T1000 (cell line): ENCODE measurements around the gene RAP1GDS1.
"Not testable (repeated sequence)": the region's sequence is repeated elsewhere in the genome, so short reads cannot be mapped to it uniquely, and the experiment has no call there.

Source experiments
- DNase-seq: peaks from one replicate; lab custom pipeline; 2025; ENCODE audit warnings: mixed read lengths; lab: John Stamatoyannopoulos, UW

RAP1GDS1 gene

DNA sequence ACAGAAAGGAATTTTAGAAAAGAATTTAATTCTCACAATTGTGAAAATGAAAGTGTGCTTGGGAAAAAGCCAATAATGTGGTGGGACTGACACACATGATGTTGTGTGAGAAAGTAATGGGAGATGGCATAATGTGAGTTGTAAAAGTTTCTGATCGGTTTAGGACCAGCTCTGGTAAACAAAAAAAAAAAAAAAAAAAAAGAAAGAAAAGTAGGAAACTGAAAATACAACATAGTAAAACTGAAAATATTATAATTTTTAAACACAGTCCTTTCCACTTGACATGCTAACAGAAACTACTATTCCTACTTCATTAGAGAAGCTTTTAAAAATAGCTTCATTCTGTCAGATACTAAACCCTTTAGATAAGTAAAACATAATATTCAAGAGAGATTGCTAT is 28.2 kb downstream of the RAP1GDS1 start:
- DNase-seq: no peak

DNA sequence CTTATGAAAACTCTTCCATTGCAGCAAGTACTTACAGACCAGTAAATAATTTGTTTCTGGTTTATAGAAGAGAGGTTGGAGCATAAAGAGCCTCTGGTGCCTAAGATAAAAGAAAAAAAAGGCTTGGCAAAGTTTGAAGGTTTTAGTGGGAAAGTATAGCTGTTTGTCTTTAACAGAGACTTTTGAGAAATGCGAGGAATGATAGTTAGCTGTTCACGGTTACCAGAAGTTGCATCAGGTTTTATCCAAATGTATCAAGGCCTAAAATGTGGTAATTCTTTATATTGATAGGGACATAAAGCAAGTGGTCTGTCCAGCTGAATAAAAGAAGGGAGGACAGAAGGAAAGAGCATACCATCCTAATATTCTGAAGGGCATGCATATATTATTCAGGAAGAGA is 29.3 kb downstream of the RAP1GDS1 start:
- DNase-seq: no peak

DNA sequence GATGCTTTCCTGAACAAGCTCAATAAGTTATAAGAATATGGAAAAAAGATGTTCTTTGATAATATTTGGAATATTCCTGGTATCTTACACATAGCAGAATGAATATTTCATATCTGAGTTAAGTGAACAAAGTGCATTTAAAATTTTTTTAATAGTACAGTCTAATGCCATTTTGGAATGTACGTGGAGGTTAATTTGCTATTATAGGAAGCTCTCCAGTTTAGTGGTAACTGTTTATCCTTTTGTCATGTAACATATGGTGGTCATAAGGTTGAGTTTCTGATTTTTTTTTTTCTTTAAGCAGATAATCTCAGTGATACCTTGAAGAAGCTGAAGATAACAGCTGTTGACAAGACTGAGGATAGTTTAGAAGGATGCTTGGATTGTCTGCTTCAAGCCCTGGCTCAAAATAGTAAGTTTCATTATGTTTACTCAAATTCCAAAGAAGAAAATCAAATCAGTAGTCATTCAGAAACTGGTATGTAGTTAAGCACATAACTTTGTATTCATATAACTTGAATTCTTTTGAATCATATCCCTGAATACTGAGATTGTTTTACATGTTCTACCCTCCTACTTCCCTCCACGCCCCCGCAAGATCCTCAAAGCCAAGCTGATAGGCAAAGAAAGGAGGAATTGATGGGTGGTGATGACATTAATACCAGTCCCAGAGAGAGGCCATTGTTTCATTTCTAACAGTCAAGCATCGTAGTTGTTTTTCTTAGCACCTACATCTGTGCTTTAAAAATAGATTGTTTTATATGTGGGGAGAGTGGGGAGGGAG is 32.1 kb downstream of the RAP1GDS1 start:
- DNase-seq: no peak

DNA sequence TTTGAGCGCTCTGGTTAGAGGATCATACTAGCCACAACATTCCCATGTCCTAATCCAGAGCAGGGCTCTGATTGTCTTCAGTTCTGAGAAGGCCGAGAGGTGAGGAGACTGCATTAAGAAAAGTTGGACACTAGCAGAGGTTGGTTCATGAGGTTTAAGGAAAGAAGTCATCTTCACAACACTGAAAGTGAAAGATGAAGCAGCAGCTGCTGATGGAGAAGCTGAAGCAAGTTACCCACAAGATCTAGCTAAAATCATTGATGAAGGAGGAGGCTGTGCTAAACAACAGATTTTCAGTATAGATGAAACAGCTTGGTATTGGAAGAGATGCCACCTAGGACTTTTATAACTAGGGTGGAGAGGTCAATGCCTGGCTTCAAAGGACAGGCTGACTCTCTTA is 36.8 kb downstream of the RAP1GDS1 start:
- DNase-seq: no peak

DNA sequence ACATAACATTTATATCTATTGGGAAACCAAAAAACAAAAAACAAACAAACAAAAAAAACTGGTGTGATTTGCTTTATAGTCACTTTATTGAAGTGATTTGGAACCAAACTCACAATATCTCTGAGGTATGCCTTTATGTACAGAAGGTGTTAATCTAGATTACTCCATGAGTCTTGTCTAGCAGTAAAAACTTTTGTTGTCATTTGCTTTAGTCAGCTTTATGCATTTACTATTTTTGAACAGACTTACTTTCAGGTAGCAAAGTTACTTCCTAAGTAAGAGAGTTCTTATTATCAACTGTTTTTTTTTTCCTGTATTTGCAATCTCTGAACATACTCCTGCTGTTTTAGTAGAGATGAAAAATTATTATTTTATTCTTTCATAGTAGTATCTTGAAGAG is 39.5 kb downstream of the RAP1GDS1 start:
- DNase-seq: no peak

DNA sequence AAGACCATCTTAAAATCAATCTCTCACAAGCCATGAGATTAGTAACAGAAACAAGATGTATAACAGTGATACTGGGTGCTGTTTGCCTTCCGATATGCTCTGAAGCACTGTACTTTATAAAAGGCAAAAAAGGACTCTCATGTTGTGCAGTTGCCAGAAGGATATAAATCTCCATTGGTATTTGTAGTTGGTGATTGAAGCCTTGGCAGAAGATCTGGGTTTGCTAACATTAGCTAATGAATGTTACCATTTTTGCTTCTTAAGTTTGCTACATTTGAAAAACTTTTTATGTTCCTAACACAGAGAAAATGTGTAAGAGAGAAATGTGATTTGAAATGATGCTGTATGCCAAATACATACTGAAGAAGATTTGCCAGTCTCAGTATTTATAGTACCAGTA is 44.4 kb downstream of the RAP1GDS1 start:
- DNase-seq: no peak

DNA sequence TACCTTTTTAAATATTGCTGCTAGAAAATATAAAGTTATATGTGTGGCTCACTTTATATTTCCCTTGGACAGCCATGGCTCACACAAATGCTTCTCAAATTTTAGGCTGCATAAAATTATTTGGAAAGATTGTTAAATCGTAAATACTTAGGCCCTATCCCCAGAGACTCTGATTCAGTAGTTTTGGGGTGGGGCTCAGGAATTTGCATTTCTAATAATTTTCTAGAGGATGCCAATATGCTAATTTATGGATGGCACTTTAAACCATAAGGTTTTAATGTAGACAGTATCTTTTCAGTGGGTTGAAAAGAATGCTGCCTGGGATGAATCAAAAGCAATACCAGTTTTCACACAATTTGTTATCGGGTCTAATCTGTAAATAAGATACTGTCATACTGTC is 49.7 kb downstream of the RAP1GDS1 start:
- no peak for DNase-seq

DNA sequence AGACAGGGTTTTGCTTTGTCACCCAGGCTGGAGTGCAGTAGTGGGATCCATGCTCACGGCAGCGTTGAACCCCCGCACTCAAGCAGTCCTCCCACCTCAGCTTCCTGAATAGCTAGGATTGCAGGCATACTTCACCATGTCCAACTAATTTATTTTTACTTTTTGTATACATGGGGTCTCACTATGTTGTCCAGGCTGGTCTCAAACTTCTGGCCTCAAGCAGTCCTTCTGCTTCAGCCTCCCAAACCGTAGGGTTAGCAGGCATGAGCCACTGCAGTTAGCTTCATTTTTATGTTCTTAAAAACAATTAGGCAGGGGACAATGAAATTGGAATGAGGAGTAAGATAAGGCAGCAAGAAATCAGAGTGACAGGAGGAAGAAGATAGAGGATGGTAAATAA is 50.5 kb downstream of the RAP1GDS1 start:
- DNase-seq: no peak

DNA sequence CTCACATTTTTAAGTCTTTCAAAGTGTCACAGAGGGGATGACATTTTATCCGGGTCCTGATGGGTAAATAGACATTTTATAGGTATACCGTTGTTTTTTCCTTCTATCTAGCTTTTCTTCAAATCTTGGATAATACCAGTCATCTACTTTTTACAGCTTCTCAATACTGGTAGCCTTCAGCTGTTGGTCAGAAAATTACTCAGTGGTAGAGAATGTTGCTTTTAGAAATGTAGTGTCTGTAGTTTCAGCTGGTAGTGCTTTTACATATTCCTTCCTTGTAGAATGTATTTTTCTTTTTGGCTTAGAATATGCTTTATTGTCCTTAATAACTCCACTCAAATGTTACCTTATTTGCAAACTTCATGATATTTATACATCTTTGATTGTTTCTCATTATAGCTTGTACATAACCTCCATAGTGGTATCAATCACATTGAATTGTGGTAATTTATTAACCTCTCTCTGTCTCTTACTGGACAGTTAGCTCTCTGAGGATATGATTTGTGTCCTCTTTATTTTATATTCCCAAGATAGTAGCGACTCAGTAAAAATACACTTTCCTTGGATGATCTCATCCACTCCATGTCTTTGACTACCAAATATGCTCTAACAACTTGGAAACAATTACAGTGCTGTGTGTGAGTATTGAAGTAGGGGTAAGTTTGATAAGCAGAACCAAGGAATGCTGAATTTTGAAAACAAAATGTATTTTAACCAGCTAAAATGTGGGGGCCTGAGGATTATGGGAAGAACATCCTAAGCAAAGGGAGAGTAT is 53.8 kb downstream of the RAP1GDS1 start:
- DNase-seq: no peak

DNA sequence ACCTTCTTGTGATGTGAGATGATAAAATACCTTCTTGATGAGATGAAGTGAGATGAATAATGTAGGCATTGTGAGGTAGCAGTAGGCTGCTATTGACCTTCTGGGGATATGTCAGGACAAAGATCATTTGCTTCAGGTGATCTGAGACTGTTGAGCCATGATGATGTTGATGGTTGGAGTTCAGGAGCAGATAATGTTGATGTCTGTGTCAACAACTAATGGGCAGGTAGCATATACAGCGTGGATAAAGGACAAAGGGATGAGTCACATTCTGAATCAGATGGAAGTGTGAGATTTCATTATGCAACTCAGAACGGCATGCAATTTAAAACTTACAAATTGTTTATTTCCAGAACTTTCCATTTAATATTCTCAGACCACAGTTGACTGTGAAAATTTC is 57.3 kb downstream of the RAP1GDS1 start:
- no peak for DNase-seq

DNA sequence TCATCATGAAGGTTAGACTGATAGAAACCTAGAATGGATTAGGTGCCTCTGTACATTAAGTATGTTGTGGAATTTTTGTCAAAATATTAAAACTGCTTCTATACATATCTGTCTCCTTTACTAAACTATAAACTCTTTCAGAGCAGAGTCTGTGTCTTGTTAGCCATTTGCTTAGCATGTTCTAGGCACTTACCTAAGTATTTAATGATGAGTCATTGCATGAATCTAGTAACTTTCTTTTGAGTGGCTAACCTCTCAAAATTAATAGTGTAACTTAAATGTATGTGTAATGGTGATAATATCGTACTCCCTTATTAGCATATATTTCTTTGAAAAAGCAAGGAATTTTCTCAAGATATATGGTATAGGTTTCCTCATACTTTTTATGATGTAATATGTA is 57.8 kb downstream of the RAP1GDS1 start:
- no peak for DNase-seq

DNA sequence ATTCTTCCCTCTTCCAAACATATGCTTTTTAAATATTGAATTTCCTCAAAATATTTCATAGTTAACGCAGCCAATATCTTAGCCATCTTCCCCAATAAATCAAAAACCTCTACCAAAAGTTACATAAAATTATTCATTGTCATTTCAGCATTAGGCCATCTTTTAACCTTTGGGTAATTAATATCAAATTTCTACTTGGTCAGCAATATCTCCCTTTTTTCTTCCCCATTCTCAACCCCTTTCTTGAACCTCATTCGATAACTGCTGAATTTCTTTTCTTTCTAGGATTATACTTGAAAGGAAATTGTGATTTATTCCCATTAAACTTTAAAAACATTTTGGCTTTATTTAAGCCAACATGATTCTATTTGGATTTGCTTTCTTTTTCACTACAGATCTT is 65.0 kb downstream of the RAP1GDS1 start:
- DNase-seq: no peak

DNA sequence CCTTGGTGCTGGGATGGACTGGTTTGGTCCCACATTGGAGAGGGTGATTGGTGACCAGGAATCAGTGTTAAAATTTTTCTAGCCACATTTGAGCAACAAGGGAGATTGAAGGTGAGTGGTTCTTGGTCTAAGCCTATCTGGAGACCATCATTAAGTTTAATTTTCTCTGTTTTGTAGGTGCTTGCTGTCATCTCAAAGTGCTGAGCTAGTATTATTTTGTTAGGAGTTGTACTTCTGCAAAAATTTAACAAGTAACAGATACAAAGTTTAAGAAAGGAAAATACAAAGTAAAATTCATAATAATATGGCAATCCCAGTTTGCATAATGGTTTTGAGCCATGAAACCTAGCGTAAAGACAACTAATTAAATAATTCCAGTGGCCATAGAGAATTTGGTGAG is 66.5 kb downstream of the RAP1GDS1 start:
- no peak for DNase-seq

DNA sequence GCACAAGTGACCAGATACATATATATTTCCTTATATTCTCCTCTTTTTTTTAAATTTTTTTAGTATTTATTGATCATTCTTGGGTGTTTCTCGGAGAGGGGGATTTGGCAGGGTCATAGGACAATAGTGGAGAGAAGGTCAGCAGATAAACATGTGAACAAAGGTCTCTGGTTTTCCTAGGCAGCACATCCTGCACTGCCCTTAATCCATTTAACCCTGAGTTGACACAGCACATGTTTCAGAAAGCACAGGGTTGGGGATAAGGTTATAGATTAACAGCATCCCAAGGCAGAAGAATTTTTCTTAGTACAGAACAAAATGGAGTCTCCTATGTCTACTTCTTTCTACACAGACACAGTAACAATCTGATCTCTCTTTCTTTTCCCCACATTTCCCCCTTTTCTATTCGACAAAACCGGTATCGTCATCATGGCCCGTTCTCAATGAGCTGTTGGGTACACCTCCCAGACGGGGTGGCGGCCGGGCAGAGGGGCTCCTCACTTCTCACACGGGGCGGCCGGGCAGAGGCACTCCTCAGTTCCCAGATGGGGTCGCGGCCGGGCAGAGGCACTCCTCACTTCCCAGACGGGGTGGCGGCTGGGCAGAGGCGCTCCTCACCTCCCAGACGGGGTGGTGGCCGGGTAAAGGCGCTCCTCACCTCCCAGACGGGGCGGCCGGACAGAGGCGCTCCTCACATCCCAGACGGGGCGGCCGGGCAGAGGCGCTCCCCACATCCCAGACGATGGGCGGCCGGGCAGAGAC is 68.9 kb downstream of the RAP1GDS1 start:
- not testable (repeated sequence) for DNase-seq

DNA sequence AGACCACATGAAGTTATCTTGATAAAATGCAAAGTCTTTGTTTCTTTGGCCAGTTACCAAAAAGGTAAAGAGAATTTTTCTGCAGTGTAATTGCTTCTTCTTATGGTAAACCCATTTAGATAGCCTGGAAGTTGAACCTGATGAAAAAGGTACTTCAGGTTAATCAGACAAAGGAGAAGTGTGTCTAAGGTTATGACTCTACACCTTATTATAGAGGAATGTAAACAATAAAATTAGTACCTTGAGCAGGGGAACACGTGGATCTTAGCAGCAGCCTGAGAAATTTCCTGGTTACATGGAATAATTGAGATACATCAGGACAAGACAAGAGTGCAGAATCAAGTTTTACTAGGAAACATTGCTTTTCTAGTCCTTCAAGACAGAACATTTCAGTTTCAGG is 70.8 kb downstream of the RAP1GDS1 start:
- no peak for DNase-seq

DNA sequence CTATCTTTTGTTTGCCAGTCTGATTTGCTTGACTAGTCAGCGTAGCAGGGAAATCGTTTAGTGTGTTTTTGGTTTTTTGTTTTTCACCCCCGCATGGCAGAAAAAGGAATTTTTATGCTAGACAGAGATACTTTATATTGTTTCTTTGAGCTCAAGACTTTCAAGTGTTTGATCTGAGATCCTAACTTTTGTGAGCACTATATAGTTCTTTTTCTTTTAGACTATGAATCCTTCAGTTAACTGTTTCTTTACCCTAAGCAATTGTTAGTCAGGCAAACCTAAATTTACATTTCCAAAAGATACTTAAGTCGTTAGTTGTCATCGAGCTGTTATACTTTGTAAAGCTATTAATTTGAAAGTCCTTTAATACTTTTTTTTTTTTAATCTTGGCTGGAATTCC is 73.3 kb downstream of the RAP1GDS1 start:
- DNase-seq: no peak

DNA sequence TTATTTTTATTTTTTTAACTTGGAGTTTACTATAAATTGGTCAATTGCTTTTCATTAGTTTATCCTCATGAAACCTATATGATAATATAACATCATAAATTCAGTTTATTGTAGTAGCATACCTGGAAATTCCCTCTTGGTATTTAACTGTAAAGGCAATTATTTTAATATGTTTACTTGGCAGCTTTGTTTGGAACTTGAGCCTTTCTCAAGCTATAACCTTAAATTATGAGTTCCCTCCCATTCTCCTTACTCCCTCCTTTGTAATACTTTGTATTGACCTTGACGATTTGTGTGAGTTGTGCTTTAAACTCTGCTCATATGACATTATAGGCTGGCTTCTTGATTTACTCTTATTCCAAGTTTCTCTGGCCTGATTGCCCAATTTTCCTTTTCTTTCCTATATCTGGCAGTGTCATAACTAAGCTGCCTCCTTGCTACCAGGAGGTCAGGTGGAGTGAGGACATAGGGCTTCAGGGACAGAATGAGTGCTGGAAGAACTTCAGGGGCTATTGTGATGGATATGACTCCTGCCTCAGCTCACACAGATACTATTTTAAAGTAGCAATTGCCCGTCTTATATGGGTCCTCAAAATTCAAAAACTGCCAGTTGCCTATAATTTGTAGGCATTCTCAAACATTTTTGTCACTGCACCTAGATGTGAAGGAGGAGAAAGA is 77.7 kb downstream of the RAP1GDS1 start:
- no peak for DNase-seq

DNA sequence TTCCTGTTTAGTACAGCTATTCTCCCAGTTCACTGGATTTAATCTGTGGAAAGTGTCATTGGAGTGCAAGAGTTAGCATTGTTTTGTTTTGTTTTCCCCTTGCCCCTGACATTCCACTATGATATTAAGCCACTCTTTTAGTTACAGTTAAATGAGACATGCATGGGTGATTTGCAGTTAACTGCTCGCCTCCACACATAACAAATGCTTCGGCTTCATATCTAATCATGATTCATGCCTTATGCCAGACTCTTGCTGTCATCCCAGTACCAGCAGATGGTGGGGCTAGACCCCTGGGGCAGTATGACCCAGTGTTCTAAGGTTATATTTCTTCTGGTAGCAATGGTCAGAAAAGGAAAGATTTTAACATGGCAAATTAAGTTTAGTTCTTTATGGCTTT is 80.1 kb downstream of the RAP1GDS1 start:
- no peak for DNase-seq

DNA sequence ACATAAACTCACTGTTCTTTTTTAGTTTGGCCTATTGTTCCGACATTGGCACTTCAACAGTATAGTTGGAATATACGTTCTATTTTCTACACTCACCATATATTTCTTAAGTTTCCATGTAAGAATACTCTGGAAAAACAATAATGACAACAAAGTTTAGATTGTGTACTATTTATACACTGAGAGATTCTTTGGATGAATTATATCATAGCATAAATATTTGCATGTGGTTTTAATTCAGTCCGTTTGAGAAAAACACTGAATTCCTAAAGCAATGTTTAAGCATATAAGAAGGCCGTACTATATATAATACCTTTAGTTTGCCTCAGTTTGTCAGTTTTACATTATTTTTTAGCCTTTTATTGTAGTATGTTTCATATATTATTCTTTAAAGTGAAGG is 82.4 kb downstream of the RAP1GDS1 start:
- DNase-seq: no peak

DNA sequence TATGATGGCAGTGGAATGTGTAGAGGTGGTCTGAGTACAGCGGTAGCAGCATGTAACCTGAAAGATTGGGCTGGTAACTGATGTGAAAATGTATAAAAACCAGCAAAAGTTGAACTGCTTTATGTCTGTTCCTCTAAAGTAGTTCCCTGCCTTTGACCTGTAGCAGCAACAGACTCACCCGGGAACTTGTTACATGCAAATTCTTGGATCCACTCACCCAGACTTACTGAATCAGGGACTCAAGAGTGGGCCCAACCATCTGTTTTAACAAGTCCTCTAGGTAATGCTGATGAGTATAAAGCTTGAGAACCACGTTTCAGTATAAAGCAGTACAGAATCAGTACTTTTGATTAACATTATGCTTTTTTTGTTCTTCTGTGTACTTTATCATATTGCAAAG is 84.7 kb downstream of the RAP1GDS1 start:
- DNase-seq: no peak

DNA sequence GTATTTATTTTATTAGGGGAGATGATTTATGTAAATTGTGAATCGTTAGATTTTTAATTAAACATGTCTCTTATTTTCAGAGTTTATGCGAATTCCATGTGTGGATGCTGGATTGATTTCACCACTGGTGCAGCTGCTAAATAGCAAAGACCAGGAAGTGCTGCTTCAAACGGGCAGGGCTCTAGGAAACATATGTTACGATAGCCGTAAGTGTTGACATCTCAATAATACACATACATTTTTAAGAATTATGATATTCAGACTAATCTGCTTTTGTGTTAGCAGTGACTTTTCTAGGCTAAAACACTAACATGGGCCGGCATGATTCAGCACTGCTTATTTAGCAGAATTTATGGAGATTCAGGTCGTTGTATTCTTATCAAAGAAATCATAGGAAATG is 91.2 kb downstream of the RAP1GDS1 start:
- no peak for DNase-seq

DNA sequence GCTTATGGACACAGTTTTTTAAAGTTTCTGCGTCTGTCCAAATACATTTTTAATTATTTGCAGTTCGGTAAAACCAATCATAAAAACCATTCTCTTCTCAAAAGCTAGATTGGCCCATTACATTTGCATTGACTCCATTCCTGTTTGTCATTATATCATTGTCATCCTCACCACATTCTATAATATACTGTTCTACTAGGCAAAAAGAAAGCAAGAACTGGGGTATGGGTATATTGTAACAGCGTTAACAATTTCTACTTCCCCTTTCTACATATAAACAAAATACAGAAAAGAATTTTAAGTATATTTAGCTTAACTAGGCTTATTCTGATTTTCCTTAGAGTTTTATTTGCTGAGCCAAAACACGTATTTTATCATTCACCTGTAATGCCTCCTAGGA is 91.8 kb downstream of the RAP1GDS1 start:
- no peak for DNase-seq
